Measurements from ENCODE around the gene IFT122.

IFT122 gene

GRCh38 chr3:129434140-129434539, 5.9 kb upstream of the IFT122 start:
- DNase-seq (ENCODE audit: low read depth in 2 of 2), result no peak

GRCh38 chr3:129435367-129435766, 4.7 kb upstream of the IFT122 start:
- DNase-seq (ENCODE audit: low read depth in 2 of 2), result no peak

- DNase-seq (ENCODE audit: low read depth in 2 of 2), result no peak
Observed at GRCh38 chr3:129439226-129439816, 703 bp upstream of the IFT122 start.

GRCh38 chr3:129440618-129441190, 680 bp downstream of the IFT122 start:
- no peak for DNase-seq (ENCODE audit: low read depth in 2 of 2)

DNA sequence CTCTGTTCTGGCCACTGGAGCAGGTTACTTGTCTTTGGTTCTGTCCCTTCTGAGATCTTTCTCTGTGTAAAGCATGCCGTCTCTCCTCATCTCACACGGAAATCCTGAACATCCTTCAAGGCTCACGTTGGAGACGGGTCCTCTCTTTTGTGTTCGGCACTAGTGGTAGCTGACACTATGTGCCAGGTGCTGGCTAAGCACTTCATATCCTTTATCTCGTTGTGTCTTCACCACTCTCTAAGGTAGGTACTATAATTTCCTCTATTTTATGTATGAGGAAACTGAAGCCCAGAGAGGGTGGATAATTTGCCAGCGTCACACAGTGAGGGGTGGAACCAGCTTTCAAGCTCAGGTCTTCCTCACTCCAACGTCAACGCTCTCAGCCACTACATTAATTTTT, 1.2 kb downstream of the IFT122 start:
- DNase-seq (ENCODE audit: low read depth in 2 of 2), result no peak

DNA sequence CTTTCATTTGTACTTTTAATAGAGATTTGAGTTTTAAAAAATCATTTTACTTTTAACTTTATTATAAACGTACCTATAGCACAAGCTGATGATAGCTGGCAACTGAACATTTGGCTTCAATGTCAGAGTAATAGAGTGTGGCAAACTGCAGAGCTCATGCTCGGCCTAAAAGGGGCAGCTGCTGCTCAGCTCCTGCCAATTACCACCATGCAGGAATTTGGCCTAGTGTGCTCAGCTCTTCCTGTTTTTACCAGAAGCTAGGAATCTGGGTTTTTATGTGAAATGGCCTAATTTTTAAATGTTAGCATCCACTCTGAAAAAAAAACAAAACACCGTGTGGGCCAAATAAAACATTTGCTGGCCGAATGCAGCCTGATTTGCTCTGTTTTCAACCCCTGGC, 1.8 kb downstream of the IFT122 start:
- DNase-seq (ENCODE audit: low read depth in 2 of 2), result peak in 1 of 2 experiments; percentile 13

- DNase-seq (ENCODE audit: low read depth in 2 of 2), result no peak
Observed at GRCh38 chr3:129442486-129442885, 2.5 kb downstream of the IFT122 start.

DNA sequence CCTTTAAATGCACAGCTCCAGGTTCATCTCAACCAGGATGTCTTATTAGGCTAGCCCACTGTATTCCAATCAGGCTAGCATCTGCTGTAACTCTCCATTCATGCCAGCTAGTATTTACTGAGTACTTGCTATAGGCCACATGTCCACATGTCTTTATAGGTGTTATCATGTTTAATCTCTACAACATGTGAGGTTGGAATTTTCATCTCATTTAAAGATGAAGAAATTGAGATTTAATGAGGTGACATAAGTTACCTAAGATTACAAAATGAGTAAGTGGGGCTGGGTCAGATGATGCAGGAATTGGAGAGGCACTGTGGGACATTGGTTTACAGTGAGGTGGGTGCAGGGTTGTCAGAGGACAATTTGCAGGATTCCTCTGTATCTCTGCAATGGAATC, 2.9 kb downstream of the IFT122 start:
- DNase-seq (ENCODE audit: low read depth in 2 of 2), result no peak

GRCh38 chr3:129445471-129445870, 5.4 kb downstream of the IFT122 start:
- DNase-seq (ENCODE audit: low read depth in 2 of 2), result no peak

DNA sequence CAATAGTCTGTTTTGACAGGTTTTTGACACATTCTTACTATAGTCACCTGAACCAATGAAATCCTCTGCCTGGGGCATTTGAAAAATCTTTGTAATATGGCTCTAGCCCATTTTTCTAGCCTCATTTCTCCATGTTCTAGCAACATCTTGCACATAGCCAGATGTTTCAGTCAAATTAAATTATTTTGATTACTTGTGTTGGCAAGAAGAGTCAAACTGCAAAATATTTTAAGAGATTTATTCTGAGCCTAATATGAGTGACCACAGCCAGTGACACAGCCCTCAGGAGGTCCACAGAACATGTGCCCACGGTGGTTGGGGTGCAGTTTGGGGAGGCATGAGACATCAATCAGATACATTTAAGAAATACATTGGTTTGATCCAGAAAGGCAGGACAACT, 6.9 kb downstream of the IFT122 start:
- no peak for DNase-seq (ENCODE audit: low read depth in 2 of 2)

DNA sequence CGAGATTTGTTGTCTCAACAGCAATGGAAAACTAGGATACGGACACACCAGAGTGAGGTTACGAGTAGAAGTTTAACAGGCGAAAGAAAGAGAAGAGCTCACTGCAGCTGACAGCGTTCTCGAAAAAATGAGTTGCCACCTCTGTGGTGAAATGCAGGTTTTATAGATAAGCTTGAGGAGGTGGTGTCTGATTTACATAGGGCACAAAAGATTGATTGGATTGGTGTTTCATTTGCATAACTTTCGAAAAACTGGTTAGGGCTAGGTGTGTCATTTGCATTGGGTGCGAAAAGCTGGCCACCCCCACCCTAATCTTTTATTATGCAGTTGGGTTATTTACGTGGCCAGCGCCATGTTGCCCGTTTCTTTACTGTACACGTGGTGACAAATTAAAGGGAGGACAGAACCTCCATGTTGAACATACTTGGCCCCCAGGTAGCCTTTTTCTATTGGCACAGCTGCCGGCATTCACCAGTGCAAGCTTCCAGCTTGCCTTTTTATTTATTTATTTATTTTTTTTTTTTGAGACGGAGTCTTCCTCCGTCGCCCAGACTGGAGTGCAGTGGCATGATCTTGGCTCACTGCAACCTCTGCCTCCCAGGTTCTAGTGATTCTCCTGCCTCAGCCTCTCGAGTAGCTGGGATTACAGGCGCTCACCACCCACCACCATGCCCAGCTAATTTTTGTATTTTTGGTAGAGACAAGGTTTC, 8.3 kb downstream of the IFT122 start:
- no peak for DNase-seq (ENCODE audit: low read depth in 2 of 2)

GRCh38 chr3:129449279-129450115, 9.5 kb downstream of the IFT122 start:
- no peak for DNase-seq (ENCODE audit: low read depth in 2 of 2)

GRCh38 chr3:129453732-129454131, 13.7 kb downstream of the IFT122 start:
- DNase-seq (ENCODE audit: low read depth in 2 of 2), result no peak

DNA sequence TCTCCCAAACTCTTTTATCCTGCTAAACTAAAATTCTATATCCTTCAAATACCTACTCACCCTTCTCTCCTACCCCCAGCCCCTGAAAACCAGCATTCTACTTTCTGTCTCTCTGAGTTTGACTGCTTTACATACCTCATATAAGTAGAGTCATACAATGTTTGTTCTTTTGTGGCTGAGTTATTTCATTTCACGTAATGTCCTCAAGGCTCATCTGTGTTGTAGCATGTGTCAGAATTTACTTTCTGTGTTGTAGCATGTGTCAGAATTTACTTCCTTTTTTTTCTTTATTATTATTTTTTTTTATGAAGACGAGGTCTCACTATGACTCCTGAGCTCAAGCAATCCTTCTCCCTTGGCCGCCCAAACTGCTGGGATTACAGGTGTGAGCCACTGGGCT, 20.1 kb downstream of the IFT122 start:
- DNase-seq (ENCODE audit: low read depth in 2 of 2), result no peak

- no peak for DNase-seq (ENCODE audit: low read depth in 2 of 2)
Observed at GRCh38 chr3:129460572-129460971, 20.5 kb downstream of the IFT122 start.

- peak in 1 of 2 experiments; percentile 12 for DNase-seq (ENCODE audit: low read depth in 2 of 2)
Observed at GRCh38 chr3:129461022-129461421, 21.0 kb downstream of the IFT122 start.

DNA sequence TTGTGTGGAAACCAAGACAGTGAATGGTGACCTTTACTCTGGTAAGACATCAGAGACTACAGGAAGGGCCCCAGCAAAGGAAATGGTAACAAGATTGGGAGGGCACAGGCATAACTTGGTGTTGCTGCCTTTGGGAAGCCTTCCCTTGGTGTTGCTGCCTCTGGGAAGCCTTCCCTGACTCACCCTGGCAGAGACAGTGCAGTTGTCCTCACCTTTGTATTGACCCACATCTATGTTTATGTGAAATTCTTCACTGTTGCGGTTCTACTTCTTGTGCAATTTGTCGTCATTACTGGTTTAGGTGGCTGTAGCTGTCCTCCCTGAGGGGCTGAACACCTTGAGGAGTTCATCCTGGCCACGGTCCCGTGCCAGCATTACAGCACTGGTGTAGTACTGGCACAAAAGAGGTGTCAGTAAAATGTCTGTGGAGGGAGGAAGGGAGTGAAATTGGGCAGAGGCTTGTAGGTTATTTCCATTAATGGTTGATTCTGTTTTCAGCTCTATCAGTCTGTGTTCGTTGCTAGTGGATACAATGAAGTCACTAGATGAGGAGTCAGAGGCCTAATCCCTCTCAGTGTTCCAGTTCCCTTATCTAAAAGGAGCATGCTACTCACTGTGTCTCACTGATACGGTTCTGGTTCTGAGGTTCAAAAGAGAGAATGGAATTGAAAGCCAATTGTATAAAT, 21.6 kb downstream of the IFT122 start:
- no peak for DNase-seq (ENCODE audit: low read depth in 2 of 2)

DNA sequence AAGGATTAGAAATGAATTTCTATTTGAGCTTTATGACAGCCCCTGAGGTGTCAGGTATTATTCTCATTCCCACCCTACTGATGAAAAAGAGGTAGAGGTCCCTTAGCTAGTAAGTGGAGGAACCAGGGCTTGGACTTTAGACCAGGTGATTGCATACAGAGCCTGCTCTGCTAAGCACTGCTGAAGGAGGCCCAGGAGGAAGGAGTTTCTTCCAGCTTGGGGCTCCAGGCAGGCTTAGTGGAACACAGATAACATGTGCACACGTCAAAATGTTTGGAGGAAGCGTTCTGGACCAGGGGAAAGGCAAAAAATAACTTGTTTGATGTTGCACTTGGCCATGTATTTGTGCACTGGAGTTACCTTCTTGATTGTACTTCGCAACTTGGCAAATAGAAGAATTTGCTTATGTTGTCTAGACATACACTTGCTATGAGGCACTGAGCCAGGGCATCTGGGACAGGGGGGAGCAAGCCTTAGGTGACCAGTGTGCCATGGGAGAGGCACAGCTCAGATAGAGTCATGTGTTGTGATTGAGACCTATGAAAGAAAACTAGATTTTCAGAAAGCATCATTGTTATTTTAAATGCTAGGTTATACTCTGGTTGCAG, 22.4 kb downstream of the IFT122 start:
- no peak for DNase-seq (ENCODE audit: low read depth in 2 of 2)

GRCh38 chr3:129463094-129463493, 23.1 kb downstream of the IFT122 start:
- DNase-seq (ENCODE audit: low read depth in 2 of 2), result no peak

DNA sequence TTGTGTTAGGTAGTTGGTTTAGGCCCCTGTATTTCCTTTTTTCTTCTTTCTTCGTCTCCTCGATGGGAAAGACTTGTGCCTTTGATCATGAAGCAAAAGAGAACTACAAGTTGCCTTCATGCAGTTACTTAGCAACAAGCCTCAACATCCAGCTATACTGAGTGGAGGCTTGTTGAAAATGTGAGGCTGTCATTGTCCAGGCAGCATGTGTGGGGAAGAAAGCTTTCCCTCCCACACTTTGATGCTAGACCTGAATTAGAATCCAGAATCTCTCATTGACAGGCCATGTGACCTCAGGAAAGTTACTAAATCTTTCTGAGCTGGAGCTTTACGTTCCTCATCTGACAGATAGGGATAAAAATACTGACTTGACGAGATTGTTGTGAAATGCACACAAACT, 23.7 kb downstream of the IFT122 start:
- no peak for DNase-seq (ENCODE audit: low read depth in 2 of 2)

DNA sequence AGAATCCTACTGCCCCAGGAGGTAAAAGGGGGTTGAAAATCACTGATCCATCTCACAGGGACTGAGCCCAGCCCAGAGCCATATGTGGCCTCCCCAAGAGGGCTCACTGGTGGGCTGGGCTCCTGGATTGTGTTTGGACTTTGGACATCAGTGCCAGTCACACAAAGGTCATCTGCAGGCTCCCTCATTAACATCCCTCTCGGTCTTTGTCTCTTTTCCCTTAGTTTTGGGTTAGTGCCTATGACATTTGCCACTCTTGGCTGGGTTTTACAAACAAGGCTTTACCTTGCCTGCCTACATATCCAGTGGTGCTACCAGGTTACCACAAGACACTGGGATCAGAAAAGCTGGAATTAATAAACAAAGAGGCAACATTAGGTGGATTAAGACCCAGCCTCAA, 27.9 kb downstream of the IFT122 start:
- no peak for DNase-seq (ENCODE audit: low read depth in 2 of 2)

- DNase-seq (ENCODE audit: low read depth in 2 of 2), result no peak
Observed at GRCh38 chr3:129469026-129469425, 29.0 kb downstream of the IFT122 start.

Data from fibroblast of skin of left quadriceps (primary cell).